ENCODE results near the gene DOK1.

Gene DOK1

DNA sequence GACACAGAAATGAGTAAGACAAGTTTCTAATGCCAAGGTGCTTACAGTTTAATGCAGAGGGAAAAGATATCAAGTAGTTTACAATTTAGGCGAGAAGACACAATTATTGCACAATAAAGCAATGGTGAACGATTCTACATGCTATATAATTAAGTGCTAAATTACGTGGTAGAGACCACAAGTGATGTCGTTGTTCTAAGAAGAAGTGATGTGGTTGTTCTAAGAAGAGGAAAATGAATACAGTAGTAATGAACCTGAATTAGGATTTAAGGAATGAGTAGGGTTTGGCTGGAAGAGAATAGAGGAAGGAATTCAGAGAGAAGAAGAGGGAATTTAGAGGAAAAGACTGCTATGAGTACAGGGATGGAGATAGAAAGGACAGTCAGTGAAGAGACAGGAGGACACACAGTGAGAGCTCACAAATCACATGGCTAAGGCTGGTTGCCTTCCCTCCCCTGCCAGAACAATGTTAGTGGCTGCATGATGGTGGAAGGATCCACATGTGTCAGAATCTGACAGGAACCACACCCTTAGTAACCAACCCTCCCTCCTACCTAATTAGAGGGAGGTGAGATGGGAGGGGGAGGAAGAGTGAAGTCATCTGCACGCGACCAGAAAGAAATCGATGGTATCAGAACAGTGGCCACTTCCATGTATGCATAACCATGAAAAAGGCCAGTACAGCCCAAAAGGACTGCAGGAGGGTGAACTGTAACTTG, 48.9 kb downstream of the DOK1 start:
- no peak for DNase-seq (ENCODE audit: low read depth)

- no peak for DNase-seq (ENCODE audit: low read depth)
These were observed 52.4 kb downstream of the DOK1 start for GRCh38 chr2:74606927-74607326.

Data from activated T-cell treated with anti-CD3 and anti-CD28 coated beads for 24 hours (primary cell).